D721Med (cell line): ENCODE data around the gene CAMK2D.

Source experiments
- DNase-seq: peaks from one replicate; pipeline ENCODE4 v3.0.0; 2011; ENCODE audit warnings: low spot score; ENCODE audit not compliant: insufficient read length
- FAIRE-seq: peaks from 2 replicates; lab custom pipeline; 2011; peaks lifted over from hg19 to GRCh38; lab: Jason Lieb, UNC
- CTCF ChIP-seq: IDR thresholded peaks from 2 replicates; pipeline ENCODE4 v1.5.1; 2012; ENCODE audit warnings: mild to moderate bottlenecking, control low read depth; ENCODE audit not compliant: insufficient read depth; ENCODE audit errors: missing control alignments

The CAMK2D gene

GRCh38 chr4:113699772-113700171 is 61.8 kb downstream of the CAMK2D start:
- TF ChIP-seq CTCF: no peak
- DNase-seq: no peak
- FAIRE-seq: no peak

GRCh38 chr4:113697429-113697828 is 64.1 kb downstream of the CAMK2D start:
- no peak for DNase-seq
- TF ChIP-seq CTCF: no peak
- FAIRE-seq: no peak

- no peak for TF ChIP-seq CTCF
- FAIRE-seq (no peak), DNase-seq (no peak)
Observed at GRCh38 chr4:113695328-113696169, 66.0 kb downstream of the CAMK2D start.

GRCh38 chr4:113694008-113694407 is 67.5 kb downstream of the CAMK2D start:
- FAIRE-seq (no peak), DNase-seq (no peak)
- no peak for TF ChIP-seq CTCF

- TF ChIP-seq CTCF: no peak
- FAIRE-seq (no peak), DNase-seq (no peak)
Observed at GRCh38 chr4:113692809-113693411, 68.6 kb downstream of the CAMK2D start.

- FAIRE-seq (no peak), DNase-seq (no peak)
Observed at GRCh38 chr4:113691676-113692075, 69.9 kb downstream of the CAMK2D start.

More at GRCh38 chr4:113691676-113692075, 69.9 kb downstream of the CAMK2D start:
- no peak for TF ChIP-seq CTCF
